Fibroblast of skin of left quadriceps (primary cell): ENCODE measurements around the gene FOSL1.

Experiments used
- DNase-seq, 2 experiments: peaks; one replicate each; pipeline ENCODE4 v3.0.0-alpha.2; 2013; ENCODE audit warnings: low read depth in 2 of 2

FOSL1 gene

GRCh38 chr11:65863889-65864705, 36.1 kb downstream of the FOSL1 start:
- no peak for DNase-seq

GRCh38 chr11:65862941-65863888, 37.0 kb downstream of the FOSL1 start:
- no peak for DNase-seq

- DNase-seq = no peak
These were observed 37.9 kb downstream of the FOSL1 start for GRCh38 chr11:65862191-65862735.

- DNase-seq = no peak
These were observed 38.5 kb downstream of the FOSL1 start for GRCh38 chr11:65861533-65862183.

GRCh38 chr11:65861165-65861505, 39.1 kb downstream of the FOSL1 start:
- DNase-seq = no peak

GRCh38 chr11:65860278-65861164, 39.7 kb downstream of the FOSL1 start, which contains the start of gene MUS81:
MUS81 (plus strand) TSS chr11:65860433; CDS start chr11:65860754, 321 bp downstream.
- peak; percentile 97 to 98 for DNase-seq

GRCh38 chr11:65859812-65860277, 40.3 kb downstream of the FOSL1 start:
- no peak for DNase-seq

GRCh38 chr11:65859095-65859811, 40.9 kb downstream of the FOSL1 start:
- DNase-seq = peak; percentile 99

- DNase-seq = no peak
These were observed 41.5 kb downstream of the FOSL1 start for GRCh38 chr11:65858681-65859087.

GRCh38 chr11:65857853-65858680, 42.1 kb downstream of the FOSL1 start, which contains the start of gene CFL1:
CFL1 (minus strand) TSS chr11:65858180; CDS start chr11:65858099, 81 bp downstream.
- DNase-seq = peak; percentile 96

- no peak for DNase-seq
These were observed 42.7 kb downstream of the FOSL1 start for GRCh38 chr11:65857500-65857852.

GRCh38 chr11:65856689-65857499, 43.3 kb downstream of the FOSL1 start:
- DNase-seq = no peak

GRCh38 chr11:65855927-65856363, 44.2 kb downstream of the FOSL1 start:
- no peak for DNase-seq

- DNase-seq = no peak
These were observed 45.0 kb downstream of the FOSL1 start for GRCh38 chr11:65854852-65855837.

- DNase-seq = no peak
These were observed 46.0 kb downstream of the FOSL1 start for GRCh38 chr11:65854161-65854592.

GRCh38 chr11:65853246-65853979, 46.8 kb downstream of the FOSL1 start:
- DNase-seq = no peak
